Measurements from ENCODE around the gene PTBP3. TPM values are rescaled to one million over a fixed set of nuclear protein-coding genes. Genes with fewer than 3 reads are reported as not detected.

Gene PTBP3
- total and polyA plus RNA-seq, 2 donors (not counting 1 experiment from before 2014, with no cell fraction given), result 16.7 to 28.7 TPM

DNA sequence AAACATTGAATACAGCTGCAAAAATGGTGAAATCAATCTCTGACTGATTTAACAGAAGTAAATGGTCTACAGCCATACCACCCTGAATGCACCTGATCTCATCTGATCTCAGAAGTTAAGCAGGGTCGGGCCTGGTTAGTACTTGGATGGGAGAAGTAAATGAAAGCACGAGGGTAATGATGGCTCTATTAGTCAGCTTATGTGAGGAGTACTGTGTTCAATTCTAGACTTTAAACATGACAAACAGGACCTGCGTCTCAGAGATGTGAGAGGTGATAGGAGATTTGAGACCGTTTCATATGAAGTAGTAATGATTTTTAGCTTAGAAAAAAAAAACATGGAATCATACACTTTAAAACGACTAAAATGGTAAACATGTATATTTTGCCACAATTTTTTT lies 81.2 kb downstream of the PTBP3 start:
- no peaks in the 10 kb centered on the region for H3K79me2 ChIP-seq (ENCODE audit: control insufficient read depth, insufficient read depth, low read length)
- no peaks in the 10 kb centered on the region for H3K9me3 ChIP-seq (ENCODE audit: control insufficient read depth, insufficient read depth, low read depth, low read length)
- no peak overlapping the region for H2AFZ ChIP-seq (ENCODE audit: low read length)
- H3K4me1 ChIP-seq (ENCODE audit: control insufficient read depth, extremely low read depth, insufficient read depth, low read length), result no peaks in the 10 kb centered on the region
- no peak for DNase-seq (ENCODE audit: low read depth in 2 of 2)
- no peak overlapping the region for H3K4me2 ChIP-seq (ENCODE audit: extremely low read depth, insufficient read depth, low read length)
- H3K27me3 ChIP-seq (ENCODE audit: control insufficient read depth, insufficient read depth, low read length), result no peaks in the 10 kb centered on the region
- no peaks in the 10 kb centered on the region for H3K36me3 ChIP-seq (ENCODE audit: control insufficient read depth, insufficient read depth, low read length)
- no peak overlapping the region for H3K9ac ChIP-seq (ENCODE audit: insufficient read depth, low read length)
- no peak overlapping the region for H3K27ac ChIP-seq (ENCODE audit: insufficient read depth, low read length)
- no peak overlapping the region for H3K4me3 ChIP-seq (replicated peaks in 1 of 4; ENCODE audit: control extremely low read depth in 1 of 4, insufficient read depth in 1 of 4, low read depth in 3 of 4, low read length in 4 of 4)
- H4K20me1 ChIP-seq (ENCODE audit: control insufficient read depth, extremely low read depth, insufficient read depth, low read length), result no peaks in the 10 kb centered on the region
- no peak for TF ChIP-seq EZH2 (IDR thresholded peaks at IDR 0.05; ENCODE audit: low read length, missing control alignments)
- TF ChIP-seq, protein P1, sequence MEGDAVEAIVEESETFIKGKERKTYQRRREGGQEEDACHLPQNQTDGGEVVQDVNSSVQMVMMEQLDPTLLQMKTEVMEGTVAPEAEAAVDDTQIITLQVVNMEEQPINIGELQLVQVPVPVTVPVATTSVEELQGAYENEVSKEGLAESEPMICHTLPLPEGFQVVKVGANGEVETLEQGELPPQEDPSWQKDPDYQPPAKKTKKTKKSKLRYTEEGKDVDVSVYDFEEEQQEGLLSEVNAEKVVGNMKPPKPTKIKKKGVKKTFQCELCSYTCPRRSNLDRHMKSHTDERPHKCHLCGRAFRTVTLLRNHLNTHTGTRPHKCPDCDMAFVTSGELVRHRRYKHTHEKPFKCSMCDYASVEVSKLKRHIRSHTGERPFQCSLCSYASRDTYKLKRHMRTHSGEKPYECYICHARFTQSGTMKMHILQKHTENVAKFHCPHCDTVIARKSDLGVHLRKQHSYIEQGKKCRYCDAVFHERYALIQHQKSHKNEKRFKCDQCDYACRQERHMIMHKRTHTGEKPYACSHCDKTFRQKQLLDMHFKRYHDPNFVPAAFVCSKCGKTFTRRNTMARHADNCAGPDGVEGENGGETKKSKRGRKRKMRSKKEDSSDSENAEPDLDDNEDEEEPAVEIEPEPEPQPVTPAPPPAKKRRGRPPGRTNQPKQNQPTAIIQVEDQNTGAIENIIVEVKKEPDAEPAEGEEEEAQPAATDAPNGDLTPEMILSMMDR (conservative IDR thresholded peaks at IDR 0.05 in 1 of 2, IDR thresholded peaks at IDR 0.05 in 1 of 2; ENCODE audit: low read depth in 1 of 2, low read length in 2 of 2), result no peak

DNA sequence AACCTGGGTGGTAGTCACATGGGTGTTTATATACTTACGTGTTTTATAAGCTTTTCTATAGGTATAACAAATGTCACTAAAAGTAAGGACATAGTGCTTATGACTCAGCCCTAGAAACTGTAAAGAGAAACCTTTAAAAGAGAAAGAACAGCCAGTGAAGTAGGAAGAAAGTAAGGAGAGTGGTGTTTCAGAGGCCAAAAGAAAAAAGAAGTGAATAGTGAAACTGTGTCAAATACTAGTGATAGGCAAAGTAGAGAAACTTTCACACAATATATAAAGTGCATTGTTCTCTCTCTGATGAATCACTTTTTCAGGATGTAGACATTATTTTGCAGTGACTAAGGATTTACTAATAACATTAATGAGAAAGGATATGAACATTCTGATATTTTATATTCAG lies 84.1 kb downstream of the PTBP3 start:
- H3K27me3 ChIP-seq (ENCODE audit: control insufficient read depth, insufficient read depth, low read length), result no peaks in the 10 kb centered on the region
- no peaks in the 10 kb centered on the region for H3K79me2 ChIP-seq (ENCODE audit: control insufficient read depth, insufficient read depth, low read length)
- no peaks in the 10 kb centered on the region for H3K9me3 ChIP-seq (ENCODE audit: control insufficient read depth, insufficient read depth, low read depth, low read length)
- no peak overlapping the region for H3K4me3 ChIP-seq (replicated peaks in 1 of 4; ENCODE audit: control extremely low read depth in 1 of 4, insufficient read depth in 1 of 4, low read depth in 3 of 4, low read length in 4 of 4)
- no peak overlapping the region for H2AFZ ChIP-seq (ENCODE audit: low read length)
- DNase-seq (ENCODE audit: low read depth in 2 of 2), result peak; percentile 28 to 33
- H3K4me1 ChIP-seq (ENCODE audit: control insufficient read depth, extremely low read depth, insufficient read depth, low read length), result no peaks in the 10 kb centered on the region
- no peak overlapping the region for H3K9ac ChIP-seq (ENCODE audit: insufficient read depth, low read length)
- H4K20me1 ChIP-seq (ENCODE audit: control insufficient read depth, extremely low read depth, insufficient read depth, low read length), result no peaks in the 10 kb centered on the region
- H3K36me3 ChIP-seq (ENCODE audit: control insufficient read depth, insufficient read depth, low read length), result no peaks in the 10 kb centered on the region
- H3K4me2 ChIP-seq (ENCODE audit: extremely low read depth, insufficient read depth, low read length), result peak overlapping the region; percentile 23
- TF ChIP-seq, protein P1 (conservative IDR thresholded peaks at IDR 0.05 in 1 of 2, IDR thresholded peaks at IDR 0.05 in 1 of 2; ENCODE audit: low read depth in 1 of 2, low read length in 2 of 2), result no peak
- TF ChIP-seq EZH2 (IDR thresholded peaks at IDR 0.05; ENCODE audit: low read length, missing control alignments), result no peak
- H3K27ac ChIP-seq (ENCODE audit: insufficient read depth, low read length), result no peak overlapping the region

- Histone ChIP-seq H3K27me3 (ENCODE audit: control insufficient read depth, insufficient read depth, low read length) (no peaks in the 10 kb centered on the region), H3K79me2 (ENCODE audit: control insufficient read depth, insufficient read depth, low read length) (no peaks in the 10 kb centered on the region), H3K4me1 (ENCODE audit: control insufficient read depth, extremely low read depth, insufficient read depth, low read length) (no peaks in the 10 kb centered on the region), H3K9ac (ENCODE audit: insufficient read depth, low read length) (no peak overlapping the region), H4K20me1 (ENCODE audit: control insufficient read depth, extremely low read depth, insufficient read depth, low read length) (no peaks in the 10 kb centered on the region), H3K27ac (ENCODE audit: insufficient read depth, low read length) (no peak overlapping the region), H3K4me2 (ENCODE audit: extremely low read depth, insufficient read depth, low read length) (peak overlapping the region; percentile 23), H3K36me3 (ENCODE audit: control insufficient read depth, insufficient read depth, low read length) (no peaks in the 10 kb centered on the region), H3K9me3 (ENCODE audit: control insufficient read depth, insufficient read depth, low read depth, low read length) (no peaks in the 10 kb centered on the region), H2AFZ (ENCODE audit: low read length) (no peak overlapping the region), H3K4me3 (replicated peaks in 1 of 4; ENCODE audit: control extremely low read depth in 1 of 4, insufficient read depth in 1 of 4, low read depth in 3 of 4, low read length in 4 of 4) (no peak overlapping the region)
- TF ChIP-seq, protein P1 (conservative IDR thresholded peaks at IDR 0.05 in 1 of 2, IDR thresholded peaks at IDR 0.05 in 1 of 2; ENCODE audit: low read depth in 1 of 2, low read length in 2 of 2), result no peak
- TF ChIP-seq EZH2 (IDR thresholded peaks at IDR 0.05; ENCODE audit: low read length, missing control alignments), result no peak
- peak; percentile 22 to 54 for DNase-seq (ENCODE audit: low read depth in 2 of 2)
Measured at GRCh38 chr9:112248722-112249121, 84.7 kb downstream of the PTBP3 start.

Measured in fibroblast of lung (primary cell).